Nephron (organoid): Measurements from ENCODE around the gene CEPT1.

Experiments used
- H3K27ac Mint-ChIP-seq, 3 experiments: 2 replicates each; pipeline ENCODE4 v1.8.0; 2020; ENCODE audit warnings: mixed read lengths in 3 of 3, mild to moderate bottlenecking in 2 of 3, moderate library complexity in 1 of 3
- H3K27me3 Mint-ChIP-seq: 2 replicates; pipeline ENCODE4 v1.8.0; 2021; ENCODE audit warnings: low read depth, mild to moderate bottlenecking, moderate library complexity, mixed read lengths
- H3K36me3 Mint-ChIP-seq: 2 replicates; pipeline ENCODE4 v1.8.0; 2020; ENCODE audit warnings: low read depth, mixed read lengths
- H3K4me1 Mint-ChIP-seq: 2 replicates; pipeline ENCODE4 v1.8.0; 2020; ENCODE audit warnings: mixed read lengths
- H3K4me3 Mint-ChIP-seq, 3 experiments: 2 replicates each; pipeline ENCODE4 v1.8.0; 2020; ENCODE audit warnings: mild to moderate bottlenecking in 3 of 3, mixed read lengths in 3 of 3, moderate library complexity in 2 of 3
- H3K9me3 Mint-ChIP-seq: 2 replicates; pipeline ENCODE4 v1.8.0; 2020; ENCODE audit warnings: mixed read lengths
- TF ChIP-seq, protein P1 (sequence below), 3 experiments: fragments of 200-600 bp; sonication (generic); IDR thresholded peaks; one replicate each; pipeline ENCODE4 v1.5.0; 2021; ENCODE audit warnings: antibody characterized with exemption in 3 of 3; ENCODE audit not compliant: unreplicated experiment in 3 of 3

CEPT1 gene

DNA sequence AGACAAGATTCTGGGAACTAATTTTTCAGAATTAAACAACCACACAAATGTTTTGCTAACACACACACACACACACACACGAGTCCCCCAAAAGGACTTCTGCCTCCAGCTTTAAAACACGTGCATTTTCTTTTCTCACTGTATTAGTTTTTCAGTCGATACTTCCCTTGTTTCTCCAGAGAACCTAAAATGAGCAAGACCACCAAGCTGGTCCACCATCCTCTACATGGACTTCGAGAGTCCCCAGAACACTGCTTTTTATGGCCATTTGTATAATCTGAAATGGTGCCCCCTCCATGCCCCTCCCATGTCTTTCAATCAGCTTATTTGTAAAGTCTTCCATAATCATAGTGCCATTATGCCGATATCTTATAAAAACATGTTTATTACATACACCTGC is 76.7 kb downstream of the CEPT1 start:
- H3K27ac Mint-ChIP-seq, result no peak overlapping the region
- H3K9me3 Mint-ChIP-seq, result no peaks in the 10 kb centered on the region
- H3K36me3 Mint-ChIP-seq, result no peaks in the 10 kb centered on the region
- TF ChIP-seq, protein P1, sequence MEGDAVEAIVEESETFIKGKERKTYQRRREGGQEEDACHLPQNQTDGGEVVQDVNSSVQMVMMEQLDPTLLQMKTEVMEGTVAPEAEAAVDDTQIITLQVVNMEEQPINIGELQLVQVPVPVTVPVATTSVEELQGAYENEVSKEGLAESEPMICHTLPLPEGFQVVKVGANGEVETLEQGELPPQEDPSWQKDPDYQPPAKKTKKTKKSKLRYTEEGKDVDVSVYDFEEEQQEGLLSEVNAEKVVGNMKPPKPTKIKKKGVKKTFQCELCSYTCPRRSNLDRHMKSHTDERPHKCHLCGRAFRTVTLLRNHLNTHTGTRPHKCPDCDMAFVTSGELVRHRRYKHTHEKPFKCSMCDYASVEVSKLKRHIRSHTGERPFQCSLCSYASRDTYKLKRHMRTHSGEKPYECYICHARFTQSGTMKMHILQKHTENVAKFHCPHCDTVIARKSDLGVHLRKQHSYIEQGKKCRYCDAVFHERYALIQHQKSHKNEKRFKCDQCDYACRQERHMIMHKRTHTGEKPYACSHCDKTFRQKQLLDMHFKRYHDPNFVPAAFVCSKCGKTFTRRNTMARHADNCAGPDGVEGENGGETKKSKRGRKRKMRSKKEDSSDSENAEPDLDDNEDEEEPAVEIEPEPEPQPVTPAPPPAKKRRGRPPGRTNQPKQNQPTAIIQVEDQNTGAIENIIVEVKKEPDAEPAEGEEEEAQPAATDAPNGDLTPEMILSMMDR (IDR thresholded peaks at IDR 0.05; ENCODE audit: unreplicated experiment in 3 of 3), result no peak
- no peaks in the 10 kb centered on the region for H3K4me1 Mint-ChIP-seq
- H3K27me3 Mint-ChIP-seq, result peaks cover 13% of the 10 kb centered on the region
- H3K4me3 Mint-ChIP-seq, result no peak overlapping the region

DNA sequence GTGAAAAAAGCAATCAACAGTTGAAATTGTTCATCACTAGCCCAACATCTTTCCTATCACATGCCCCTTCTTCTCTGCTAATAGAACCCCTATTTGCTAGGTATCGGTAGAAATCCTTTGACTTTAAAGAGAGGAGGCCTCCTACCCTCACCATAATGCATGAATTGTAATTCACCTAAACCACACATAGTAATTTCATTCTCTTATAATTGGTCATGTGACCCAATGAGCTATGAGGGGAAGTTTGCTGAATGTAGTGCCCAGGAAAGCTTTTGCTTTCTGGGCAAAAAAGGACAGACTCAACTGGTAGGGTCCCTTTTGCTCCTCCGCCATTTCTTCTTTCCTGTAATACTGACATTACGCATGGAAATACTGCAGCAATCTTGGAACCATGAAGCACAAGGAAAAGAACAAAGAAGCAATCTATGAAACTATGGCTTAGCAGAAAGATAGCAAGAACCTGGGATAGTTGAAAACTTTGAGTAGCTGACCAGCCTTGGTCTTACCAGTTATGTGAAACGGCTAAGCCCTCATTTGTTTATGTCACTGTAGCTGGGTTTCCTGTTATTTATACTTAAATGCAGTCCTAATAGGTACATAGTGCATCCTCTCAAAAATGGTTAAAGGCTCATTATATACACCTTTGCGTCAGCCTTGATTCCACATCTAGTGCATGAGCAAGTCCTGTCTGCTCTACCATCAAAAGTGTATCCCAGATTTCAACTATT is 77.3 kb downstream of the CEPT1 start:
- H3K27me3 Mint-ChIP-seq, result peaks cover 13% of the 10 kb centered on the region
- TF ChIP-seq, protein P1 (IDR thresholded peaks at IDR 0.05; ENCODE audit: unreplicated experiment in 3 of 3), result no peak
- H3K36me3 Mint-ChIP-seq, result no peaks in the 10 kb centered on the region
- no peaks in the 10 kb centered on the region for H3K9me3 Mint-ChIP-seq
- H3K4me1 Mint-ChIP-seq, result no peaks in the 10 kb centered on the region
- H3K27ac Mint-ChIP-seq, result no peak overlapping the region
- no peak overlapping the region for H3K4me3 Mint-ChIP-seq

DNA sequence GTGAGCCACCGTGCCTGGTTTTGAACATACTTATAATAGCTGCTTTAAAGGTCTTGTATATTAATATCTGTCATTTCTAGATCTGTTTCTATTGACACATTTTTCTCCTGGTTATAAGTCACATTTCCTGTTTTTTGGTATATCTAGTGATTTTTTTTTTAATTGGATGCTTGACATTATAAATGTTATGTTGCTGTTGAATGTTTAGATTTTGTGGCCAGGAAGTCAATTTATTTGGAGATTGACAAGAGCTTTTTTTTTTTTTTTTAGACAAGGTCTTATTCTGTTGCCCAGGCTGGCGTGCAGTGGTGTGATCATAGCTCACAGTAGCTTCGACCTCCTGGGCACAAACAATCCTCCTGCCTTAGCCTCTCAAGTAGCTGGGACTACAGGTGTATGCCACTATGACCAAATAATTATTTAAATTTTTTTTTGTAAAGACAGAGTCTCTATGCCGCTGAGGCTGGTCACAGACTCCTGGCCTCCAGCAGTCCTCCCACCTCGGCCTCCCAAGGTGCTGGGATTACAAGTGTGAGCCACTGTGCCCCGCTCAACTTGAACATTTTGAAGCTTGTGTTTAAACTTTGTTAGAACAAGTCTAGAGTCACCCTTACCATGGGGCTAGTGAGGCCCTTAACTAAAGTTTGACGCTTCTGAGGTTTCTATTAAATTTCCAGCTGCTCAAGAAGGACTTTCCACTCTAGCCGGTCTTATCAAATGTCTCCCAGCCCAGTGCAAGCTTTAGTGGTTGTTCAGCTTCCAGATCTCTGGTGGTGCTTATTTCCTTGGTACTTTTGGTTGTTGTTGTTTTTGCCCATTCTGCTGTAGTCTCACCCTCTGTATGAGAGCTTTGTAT is 78.9 kb downstream of the CEPT1 start:
- Mint-ChIP-seq H3K4me3 (no peak overlapping the region), H3K36me3 (no peaks in the 10 kb centered on the region), H3K27me3 (peaks cover 13% of the 10 kb centered on the region), H3K27ac (no peak overlapping the region), H3K4me1 (peaks cover 4% of the 10 kb centered on the region), H3K9me3 (no peaks in the 10 kb centered on the region)
- TF ChIP-seq, protein P1 (IDR thresholded peaks at IDR 0.05; ENCODE audit: unreplicated experiment in 3 of 3), result no peak

DNA sequence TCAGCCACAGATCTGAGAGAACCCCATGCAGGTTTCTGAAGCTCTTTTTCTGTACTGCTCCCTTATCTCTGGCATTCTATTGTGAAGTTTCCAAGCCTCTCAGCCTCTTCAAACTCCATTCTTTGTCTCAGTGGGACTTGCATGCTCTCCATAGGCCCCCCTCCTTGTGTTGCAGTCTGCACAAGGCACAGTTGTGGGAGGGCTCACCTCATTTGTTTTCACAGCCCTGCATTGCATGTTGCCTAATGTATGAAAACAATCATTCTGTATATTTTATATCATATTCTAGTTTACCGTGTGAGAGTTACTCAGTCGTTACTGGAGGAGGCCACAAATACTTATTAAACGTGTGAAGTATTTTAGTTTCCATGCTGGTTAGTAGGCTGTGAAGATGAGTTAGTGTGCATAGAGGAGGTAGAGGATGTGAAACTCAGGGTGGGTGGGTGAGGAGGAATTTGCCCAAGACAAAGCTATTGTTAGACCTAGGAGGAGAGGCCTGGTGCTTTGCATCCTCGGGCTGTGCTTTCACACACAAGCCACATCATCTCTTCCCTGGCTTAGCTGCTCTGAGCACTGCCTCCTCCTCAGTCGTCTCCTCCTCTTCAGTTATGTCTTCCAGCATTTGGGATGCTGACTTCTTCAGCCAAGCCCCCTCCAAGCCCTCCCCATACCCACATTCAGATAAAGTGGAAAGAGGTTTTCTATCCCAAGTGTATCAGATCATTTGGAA is 79.7 kb downstream of the CEPT1 start:
- TF ChIP-seq, protein P1 (IDR thresholded peaks at IDR 0.05; ENCODE audit: unreplicated experiment in 3 of 3), result no peak
- H3K4me1 Mint-ChIP-seq, result peaks cover 4% of the 10 kb centered on the region
- peaks cover 10% of the 10 kb centered on the region for H3K27me3 Mint-ChIP-seq
- H3K27ac Mint-ChIP-seq, result no peak overlapping the region
- H3K4me3 Mint-ChIP-seq, result no peak overlapping the region
- H3K9me3 Mint-ChIP-seq, result no peaks in the 10 kb centered on the region
- no peaks in the 10 kb centered on the region for H3K36me3 Mint-ChIP-seq

DNA sequence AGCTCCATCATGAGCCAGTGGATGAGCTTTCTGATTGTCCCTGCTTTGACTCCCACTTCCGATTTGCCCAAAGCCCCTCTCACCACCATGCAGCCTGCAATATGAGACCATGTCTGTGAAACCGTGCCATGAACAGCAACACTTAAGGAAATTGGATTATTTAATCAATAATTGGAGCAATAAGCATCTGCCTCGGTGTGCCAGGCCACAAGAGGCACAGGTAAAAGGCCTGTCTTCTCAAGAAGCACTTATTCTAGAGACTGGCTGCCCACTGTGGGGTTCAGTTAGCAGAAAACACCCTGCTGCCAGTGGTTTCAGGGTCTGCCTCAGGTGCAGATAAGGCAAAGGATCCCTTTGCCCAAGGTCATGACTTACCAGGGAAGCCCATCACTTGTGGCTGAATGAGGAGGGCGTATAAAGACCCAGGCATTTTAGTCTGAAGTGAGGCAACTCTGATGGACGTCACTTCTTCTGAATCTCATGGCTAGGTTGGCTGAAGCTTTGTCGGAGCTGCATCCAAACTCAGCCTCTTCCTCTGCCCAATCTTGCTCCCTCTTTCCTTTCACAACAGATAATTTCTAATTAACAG is 80.4 kb downstream of the CEPT1 start:
- Mint-ChIP-seq H3K9me3 (no peaks in the 10 kb centered on the region), H3K4me1 (peaks cover 4% of the 10 kb centered on the region), H3K4me3 (no peak overlapping the region), H3K27ac (no peak overlapping the region), H3K27me3 (peaks cover 9% of the 10 kb centered on the region), H3K36me3 (no peaks in the 10 kb centered on the region)
- TF ChIP-seq, protein P1 (IDR thresholded peaks at IDR 0.05; ENCODE audit: unreplicated experiment in 3 of 3), result no peak
